Frontal cortex (tissue), 4 donors: ENCODE measurements around the gene LIPA. TPM values are rescaled to one million over a fixed set of nuclear protein-coding genes. Genes with fewer than 3 reads are reported as not detected.
"Not testable (repeated sequence)": the region's sequence is repeated elsewhere in the genome, so short reads cannot be mapped to it uniquely, and the experiment has no call there.

Experiments used
- DNase-seq, 2 donors: peaks; one replicate each; pipeline ENCODE4 v3.0.0; 2012; ENCODE audit warnings: low spot score in 2 of 2
- FAIRE-seq: peaks from 2 replicates; lab custom pipeline; 2012; peaks lifted over from hg19 to GRCh38; lab: Jason Lieb, UNC
- total RNA-seq: library from RNA; depleted of rRNA; stranded (reverse); fragments of >200 nt; gene quantifications from one replicate; pipeline ENCODE4 v1.2.3, GENCODE V29; 2014
- donor health status: control.
- donor health status: control.
- donor health status: control.

LIPA gene
- 38.7 TPM for total RNA-seq

GRCh38 chr10:89251409-89252224, at the start of gene LIPA:
Gene LIPA, minus strand, starts transcription at chr10:89251775. Its CDS starts 4,127 bp downstream, at chr10:89247648.
- peak; percentile 60 for FAIRE-seq
- DNase-seq, result peak; percentile 86

GRCh38 chr10:89301232-89301631, 49.7 kb upstream of the LIPA start:
- FAIRE-seq (no peak), DNase-seq (peak in 1 of 2 donors; percentile 19)

GRCh38 chr10:89299031-89299430, 47.5 kb upstream of the LIPA start:
- DNase-seq, result no peak
- FAIRE-seq, result no peak

- DNase-seq, result no peak
- FAIRE-seq, result no peak
These were observed 46.2 kb upstream of the LIPA start for GRCh38 chr10:89297791-89298190.

GRCh38 chr10:89297356-89297755, 45.8 kb upstream of the LIPA start:
- no peak for FAIRE-seq
- DNase-seq, result no peak

- no peak for FAIRE-seq
These were observed 44.7 kb upstream of the LIPA start for GRCh38 chr10:89296220-89296648.

GRCh38 chr10:89295597-89295996, 44.0 kb upstream of the LIPA start:
- FAIRE-seq (no peak), DNase-seq (no peak)

More at GRCh38 chr10:89296220-89296648, 44.7 kb upstream of the LIPA start:
- no peak for DNase-seq

- DNase-seq, result no peak
- FAIRE-seq, result no peak
These were observed 43.2 kb upstream of the LIPA start for GRCh38 chr10:89294721-89295239.

- not testable (repeated sequence) for DNase-seq, FAIRE-seq
These were observed 33.7 kb upstream of the LIPA start for GRCh38 chr10:89285303-89285702.

GRCh38 chr10:89284711-89285110, 33.1 kb upstream of the LIPA start:
- DNase-seq, FAIRE-seq: not testable (repeated sequence)

- FAIRE-seq (no peak), DNase-seq (no peak)
These were observed 32.4 kb upstream of the LIPA start for GRCh38 chr10:89283936-89284475.

GRCh38 chr10:89283025-89283935, 31.7 kb upstream of the LIPA start:
- FAIRE-seq, result no peak

GRCh38 chr10:89281606-89282395, 30.2 kb upstream of the LIPA start:
- DNase-seq (no peak), FAIRE-seq (no peak)

More at GRCh38 chr10:89283025-89283935, 31.7 kb upstream of the LIPA start:
- no peak for DNase-seq

- no peak for FAIRE-seq
- DNase-seq, result no peak
These were observed 28.9 kb upstream of the LIPA start for GRCh38 chr10:89280508-89280907.

GRCh38 chr10:89279421-89279869, 27.9 kb upstream of the LIPA start:
- FAIRE-seq, result no peak
- DNase-seq, result no peak

- FAIRE-seq (no peak), DNase-seq (no peak)
These were observed 27.4 kb upstream of the LIPA start for GRCh38 chr10:89278900-89279392.

GRCh38 chr10:89278034-89278535, 26.5 kb upstream of the LIPA start:
- FAIRE-seq (no peak), DNase-seq (peak in 1 of 2 donors; percentile 36)

GRCh38 chr10:89275383-89275782, 23.8 kb upstream of the LIPA start:
- FAIRE-seq, result no peak

GRCh38 chr10:89274928-89275327, 23.4 kb upstream of the LIPA start:
- DNase-seq (no peak), FAIRE-seq (no peak)

More at GRCh38 chr10:89275383-89275782, 23.8 kb upstream of the LIPA start:
- DNase-seq, result no peak
